Measurements from ENCODE around the gene COL6A2.
"Not testable (repeated sequence)": the region's sequence is repeated elsewhere in the genome, so short reads cannot be mapped to it uniquely, and the experiment has no call there.

Gene COL6A2

GRCh38 chr21:46161633-46162592 lies 64.0 kb downstream of the COL6A2 start:
- H3K27ac ChIP-seq, result no peak overlapping the region
- no peak for DNase-seq (ENCODE audit: low read depth, low spot score)

- no peak for DNase-seq (ENCODE audit: low read depth, low spot score)
- no peak overlapping the region for H3K27ac ChIP-seq
Observed at GRCh38 chr21:46163380-46163779, 65.5 kb downstream of the COL6A2 start.

GRCh38 chr21:46165098-46165497 lies 67.2 kb downstream of the COL6A2 start:
- H3K27ac ChIP-seq, result no peak overlapping the region
- DNase-seq (ENCODE audit: low read depth, low spot score), result no peak

- no peak for DNase-seq (ENCODE audit: low read depth, low spot score)
- no peak overlapping the region for H3K27ac ChIP-seq
Observed at GRCh38 chr21:46168238-46168637, 70.3 kb downstream of the COL6A2 start.

GRCh38 chr21:46168659-46169386 lies 70.9 kb downstream of the COL6A2 start:
- DNase-seq (ENCODE audit: low read depth, low spot score), result no peak
- H3K27ac ChIP-seq, result no peak overlapping the region

GRCh38 chr21:46170436-46171193 lies 72.7 kb downstream of the COL6A2 start:
- H3K27ac ChIP-seq; DNase-seq (ENCODE audit: low read depth, low spot score): not testable (repeated sequence)

- DNase-seq (ENCODE audit: low read depth, low spot score), result no peak
- H3K27ac ChIP-seq, result no peak overlapping the region
Observed at GRCh38 chr21:46171585-46171984, 73.7 kb downstream of the COL6A2 start.

- no peak overlapping the region for H3K27ac ChIP-seq
- no peak for DNase-seq (ENCODE audit: low read depth, low spot score)
Observed at GRCh38 chr21:46171996-46172862, 74.3 kb downstream of the COL6A2 start.

- no peak overlapping the region for H3K27ac ChIP-seq
- DNase-seq (ENCODE audit: low read depth, low spot score), result no peak
Observed at GRCh38 chr21:46172863-46173528, 75.1 kb downstream of the COL6A2 start.

GRCh38 chr21:46173573-46173972 lies 75.7 kb downstream of the COL6A2 start:
- no peak overlapping the region for H3K27ac ChIP-seq
- DNase-seq (ENCODE audit: low read depth, low spot score), result no peak

- DNase-seq (ENCODE audit: low read depth, low spot score); H3K27ac ChIP-seq: not testable (repeated sequence)
Observed at GRCh38 chr21:46176443-46177129, 78.7 kb downstream of the COL6A2 start.

GRCh38 chr21:46178961-46179360 lies 81.0 kb downstream of the COL6A2 start:
- no peak overlapping the region for H3K27ac ChIP-seq
- DNase-seq (ENCODE audit: low read depth, low spot score), result no peak
